Gastroesophageal sphincter (tissue), 3 donors: ENCODE measurements around the gene TLCD1.

ENCODE experiments used
- POLR2A ChIP-seq, 2 donors: fragments of 450-650 bp; IDR thresholded peaks; one replicate each; pipeline ENCODE4 v1.6.1; 2017; ENCODE audit warnings: antibody characterized with exemption in 2 of 2, mild to moderate bottlenecking in 2 of 2, moderate library complexity in 1 of 2
- TF ChIP-seq, protein P1 (sequence below), 4 experiments: fragments of 200-600 bp in 2 of 4; fragments of 450-650 bp in 2 of 4; sonication (generic) in 1 of 4; IDR thresholded peaks; one replicate each; pipeline ENCODE4 v1.5.1; 2017 to 2019; ENCODE audit warnings: antibody characterized with exemption in 4 of 4, mild to moderate bottlenecking in 2 of 4, moderate library complexity in 2 of 4

DNA sequence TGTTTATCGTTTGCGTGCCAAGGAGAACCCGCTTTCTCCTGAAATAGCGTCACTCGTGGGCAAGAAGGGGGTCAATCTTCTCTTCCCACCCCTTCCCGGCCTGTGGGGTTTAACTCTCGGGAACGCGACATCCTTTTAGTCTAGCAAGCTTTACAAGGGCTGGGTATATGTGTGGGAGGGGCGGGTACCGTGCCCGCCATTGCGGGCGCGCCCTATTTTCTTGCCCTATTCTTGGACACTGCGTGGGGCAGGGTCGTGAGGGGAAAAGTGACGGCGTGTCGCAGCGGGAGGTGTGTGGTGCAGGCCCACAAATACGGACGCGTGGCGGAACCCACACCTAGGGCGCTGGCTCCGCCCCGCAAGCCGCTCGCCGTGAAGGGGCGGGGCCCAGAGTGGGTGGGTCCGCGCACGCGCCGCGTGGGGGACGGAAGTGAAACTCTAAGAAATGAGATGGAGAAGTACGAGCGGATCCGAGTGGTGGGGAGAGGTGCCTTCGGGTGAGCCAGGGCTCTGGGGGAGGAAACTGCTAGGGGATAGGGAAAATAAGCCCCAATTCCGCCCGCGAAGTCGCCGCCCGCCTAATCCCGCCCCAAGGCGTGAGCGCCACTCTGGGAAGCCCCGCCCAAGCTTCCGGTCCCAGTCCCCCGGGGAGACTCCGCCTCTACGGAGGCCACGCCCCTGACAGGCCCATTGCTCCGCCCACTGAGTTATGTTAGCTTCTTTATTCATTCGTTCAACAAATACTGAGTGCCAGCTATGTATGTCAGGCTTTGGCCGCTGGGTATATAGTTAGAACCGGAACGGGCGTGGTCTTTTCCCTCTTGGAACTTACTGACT is 2.5 kb upstream of the TLCD1 start, which contains the start of gene NEK8:
- peak; percentile 33 to 64 for TF ChIP-seq POLR2A (IDR thresholded peaks at IDR 0.05)
- TF ChIP-seq, protein P1, sequence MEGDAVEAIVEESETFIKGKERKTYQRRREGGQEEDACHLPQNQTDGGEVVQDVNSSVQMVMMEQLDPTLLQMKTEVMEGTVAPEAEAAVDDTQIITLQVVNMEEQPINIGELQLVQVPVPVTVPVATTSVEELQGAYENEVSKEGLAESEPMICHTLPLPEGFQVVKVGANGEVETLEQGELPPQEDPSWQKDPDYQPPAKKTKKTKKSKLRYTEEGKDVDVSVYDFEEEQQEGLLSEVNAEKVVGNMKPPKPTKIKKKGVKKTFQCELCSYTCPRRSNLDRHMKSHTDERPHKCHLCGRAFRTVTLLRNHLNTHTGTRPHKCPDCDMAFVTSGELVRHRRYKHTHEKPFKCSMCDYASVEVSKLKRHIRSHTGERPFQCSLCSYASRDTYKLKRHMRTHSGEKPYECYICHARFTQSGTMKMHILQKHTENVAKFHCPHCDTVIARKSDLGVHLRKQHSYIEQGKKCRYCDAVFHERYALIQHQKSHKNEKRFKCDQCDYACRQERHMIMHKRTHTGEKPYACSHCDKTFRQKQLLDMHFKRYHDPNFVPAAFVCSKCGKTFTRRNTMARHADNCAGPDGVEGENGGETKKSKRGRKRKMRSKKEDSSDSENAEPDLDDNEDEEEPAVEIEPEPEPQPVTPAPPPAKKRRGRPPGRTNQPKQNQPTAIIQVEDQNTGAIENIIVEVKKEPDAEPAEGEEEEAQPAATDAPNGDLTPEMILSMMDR (IDR thresholded peaks at IDR 0.05), result peak in 1 of 4 experiments; percentile 14
